HCT116 (cell line): ENCODE results near the gene SLC35F3.

Experiments
- ELF1 ChIP-seq: IDR thresholded peaks from 2 replicates; pipeline ENCODE4 v1.6.1; 2012; ENCODE audit warnings: low read depth, borderline replicate concordance
- EZH2 ChIP-seq: fragments of 200-600 bp; sonication (generic); IDR thresholded peaks from 2 replicates; pipeline ENCODE4 v1.6.1; 2017; ENCODE audit warnings: antibody characterized with exemption, mixed run types
- POLR2A ChIP-seq: IDR thresholded peaks from 2 replicates; pipeline ENCODE4 v1.7.0; 2011; ENCODE audit warnings: borderline replicate concordance; ENCODE audit not compliant: insufficient read depth, insufficient read length; ENCODE audit errors: extremely low read depth
- RAD21 ChIP-seq: IDR thresholded peaks from 2 replicates; pipeline ENCODE4 v1.6.1; 2012; ENCODE audit warnings: low read depth, mild to moderate bottlenecking
- SIN3A ChIP-seq: IDR thresholded peaks from 2 replicates; pipeline ENCODE4 v1.6.1; 2012; ENCODE audit warnings: low read depth
- TCF7L2 ChIP-seq: IDR thresholded peaks from 2 replicates; pipeline ENCODE4 v1.7.0; 2011; ENCODE audit warnings: borderline replicate concordance, inconsistent platforms; ENCODE audit not compliant: insufficient read depth, insufficient read length; ENCODE audit errors: extremely low read depth
- TF ChIP-seq, protein P1 (sequence below): IDR thresholded peaks from 2 replicates; pipeline ENCODE4 v1.6.1; 2012
- TF ChIP-seq, protein P2 (sequence below): IDR thresholded peaks from 2 replicates; pipeline ENCODE4 v1.6.1; 2011; ENCODE audit warnings: mild to moderate bottlenecking, low read length, moderate library complexity; ENCODE audit not compliant: insufficient replicate concordance; ENCODE audit errors: extremely low read depth
- TF ChIP-seq, protein P3 (sequence below), 3 experiments: fragments of 200-600 bp in 1 of 3; sonication (generic) in 1 of 3; IDR thresholded peaks in 2 of 3; conservative IDR thresholded peaks in 1 of 3; 2 replicates each; pipeline ENCODE4 v1.5.1; 2012 to 2017; ENCODE audit warnings: low read depth in 2 of 3, low read length in 2 of 3, antibody characterized with exemption in 1 of 3, borderline replicate concordance in 1 of 3, control low read depth in 1 of 3, mild to moderate bottlenecking in 1 of 3, mixed read lengths in 1 of 3, mixed run types in 1 of 3, moderate library complexity in 1 of 3; ENCODE audit not compliant: insufficient read depth in 1 of 3
- TF ChIP-seq, protein P4 (sequence below): IDR thresholded peaks from 2 replicates; pipeline ENCODE4 v1.6.1; 2012
- TF ChIP-seq, protein P5 (sequence below): IDR thresholded peaks from 2 replicates; pipeline ENCODE4 v1.6.1; 2012; ENCODE audit warnings: low read depth

DNA sequence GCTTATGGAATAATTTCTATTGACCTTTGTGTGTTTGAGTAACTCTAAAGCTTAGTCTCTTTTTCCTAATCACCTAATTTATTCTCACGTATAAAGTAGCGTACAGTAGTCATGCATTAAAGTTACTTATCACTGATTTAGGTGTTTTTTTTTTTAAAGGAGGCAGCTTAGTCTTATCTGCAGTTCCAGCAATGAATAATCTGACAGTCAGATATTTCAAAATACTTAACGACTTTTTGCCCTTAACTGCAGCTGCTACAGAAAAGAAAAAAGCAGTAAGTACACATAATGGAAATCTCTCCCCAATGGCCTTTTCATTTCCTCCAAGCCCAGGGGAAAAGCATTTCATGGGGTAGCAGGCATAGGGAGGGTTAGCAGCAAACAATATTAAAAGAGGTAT, 54.6 kb downstream of the SLC35F3 start:
- TF ChIP-seq, protein P1, sequence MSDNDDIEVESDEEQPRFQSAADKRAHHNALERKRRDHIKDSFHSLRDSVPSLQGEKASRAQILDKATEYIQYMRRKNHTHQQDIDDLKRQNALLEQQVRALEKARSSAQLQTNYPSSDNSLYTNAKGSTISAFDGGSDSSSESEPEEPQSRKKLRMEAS = no peak
- TF ChIP-seq, protein P2, sequence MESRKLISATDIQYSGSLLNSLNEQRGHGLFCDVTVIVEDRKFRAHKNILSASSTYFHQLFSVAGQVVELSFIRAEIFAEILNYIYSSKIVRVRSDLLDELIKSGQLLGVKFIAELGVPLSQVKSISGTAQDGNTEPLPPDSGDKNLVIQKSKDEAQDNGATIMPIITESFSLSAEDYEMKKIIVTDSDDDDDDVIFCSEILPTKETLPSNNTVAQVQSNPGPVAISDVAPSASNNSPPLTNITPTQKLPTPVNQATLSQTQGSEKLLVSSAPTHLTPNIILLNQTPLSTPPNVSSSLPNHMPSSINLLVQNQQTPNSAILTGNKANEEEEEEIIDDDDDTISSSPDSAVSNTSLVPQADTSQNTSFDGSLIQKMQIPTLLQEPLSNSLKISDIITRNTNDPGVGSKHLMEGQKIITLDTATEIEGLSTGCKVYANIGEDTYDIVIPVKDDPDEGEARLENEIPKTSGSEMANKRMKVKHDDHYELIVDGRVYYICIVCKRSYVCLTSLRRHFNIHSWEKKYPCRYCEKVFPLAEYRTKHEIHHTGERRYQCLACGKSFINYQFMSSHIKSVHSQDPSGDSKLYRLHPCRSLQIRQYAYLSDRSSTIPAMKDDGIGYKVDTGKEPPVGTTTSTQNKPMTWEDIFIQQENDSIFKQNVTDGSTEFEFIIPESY = no peak
- TF ChIP-seq, protein P3, sequence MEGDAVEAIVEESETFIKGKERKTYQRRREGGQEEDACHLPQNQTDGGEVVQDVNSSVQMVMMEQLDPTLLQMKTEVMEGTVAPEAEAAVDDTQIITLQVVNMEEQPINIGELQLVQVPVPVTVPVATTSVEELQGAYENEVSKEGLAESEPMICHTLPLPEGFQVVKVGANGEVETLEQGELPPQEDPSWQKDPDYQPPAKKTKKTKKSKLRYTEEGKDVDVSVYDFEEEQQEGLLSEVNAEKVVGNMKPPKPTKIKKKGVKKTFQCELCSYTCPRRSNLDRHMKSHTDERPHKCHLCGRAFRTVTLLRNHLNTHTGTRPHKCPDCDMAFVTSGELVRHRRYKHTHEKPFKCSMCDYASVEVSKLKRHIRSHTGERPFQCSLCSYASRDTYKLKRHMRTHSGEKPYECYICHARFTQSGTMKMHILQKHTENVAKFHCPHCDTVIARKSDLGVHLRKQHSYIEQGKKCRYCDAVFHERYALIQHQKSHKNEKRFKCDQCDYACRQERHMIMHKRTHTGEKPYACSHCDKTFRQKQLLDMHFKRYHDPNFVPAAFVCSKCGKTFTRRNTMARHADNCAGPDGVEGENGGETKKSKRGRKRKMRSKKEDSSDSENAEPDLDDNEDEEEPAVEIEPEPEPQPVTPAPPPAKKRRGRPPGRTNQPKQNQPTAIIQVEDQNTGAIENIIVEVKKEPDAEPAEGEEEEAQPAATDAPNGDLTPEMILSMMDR (IDR thresholded peaks at IDR 0.05 in 2 of 3, conservative IDR thresholded peaks at IDR 0.05 in 1 of 3; ENCODE audit: borderline replicate concordance in 1 of 3, insufficient read depth in 1 of 3, low read depth in 2 of 3, low read length in 2 of 3) = no peak
- no peak for TF ChIP-seq POLR2A
- TF ChIP-seq, protein P4, sequence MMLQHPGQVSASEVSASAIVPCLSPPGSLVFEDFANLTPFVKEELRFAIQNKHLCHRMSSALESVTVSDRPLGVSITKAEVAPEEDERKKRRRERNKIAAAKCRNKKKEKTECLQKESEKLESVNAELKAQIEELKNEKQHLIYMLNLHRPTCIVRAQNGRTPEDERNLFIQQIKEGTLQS = no peak
- no peak for TF ChIP-seq ELF1
- TF ChIP-seq TCF7L2 = no peak
- TF ChIP-seq EZH2 = no peak
- no peak for TF ChIP-seq RAD21
- no peak for TF ChIP-seq SIN3A
- TF ChIP-seq, protein P5, sequence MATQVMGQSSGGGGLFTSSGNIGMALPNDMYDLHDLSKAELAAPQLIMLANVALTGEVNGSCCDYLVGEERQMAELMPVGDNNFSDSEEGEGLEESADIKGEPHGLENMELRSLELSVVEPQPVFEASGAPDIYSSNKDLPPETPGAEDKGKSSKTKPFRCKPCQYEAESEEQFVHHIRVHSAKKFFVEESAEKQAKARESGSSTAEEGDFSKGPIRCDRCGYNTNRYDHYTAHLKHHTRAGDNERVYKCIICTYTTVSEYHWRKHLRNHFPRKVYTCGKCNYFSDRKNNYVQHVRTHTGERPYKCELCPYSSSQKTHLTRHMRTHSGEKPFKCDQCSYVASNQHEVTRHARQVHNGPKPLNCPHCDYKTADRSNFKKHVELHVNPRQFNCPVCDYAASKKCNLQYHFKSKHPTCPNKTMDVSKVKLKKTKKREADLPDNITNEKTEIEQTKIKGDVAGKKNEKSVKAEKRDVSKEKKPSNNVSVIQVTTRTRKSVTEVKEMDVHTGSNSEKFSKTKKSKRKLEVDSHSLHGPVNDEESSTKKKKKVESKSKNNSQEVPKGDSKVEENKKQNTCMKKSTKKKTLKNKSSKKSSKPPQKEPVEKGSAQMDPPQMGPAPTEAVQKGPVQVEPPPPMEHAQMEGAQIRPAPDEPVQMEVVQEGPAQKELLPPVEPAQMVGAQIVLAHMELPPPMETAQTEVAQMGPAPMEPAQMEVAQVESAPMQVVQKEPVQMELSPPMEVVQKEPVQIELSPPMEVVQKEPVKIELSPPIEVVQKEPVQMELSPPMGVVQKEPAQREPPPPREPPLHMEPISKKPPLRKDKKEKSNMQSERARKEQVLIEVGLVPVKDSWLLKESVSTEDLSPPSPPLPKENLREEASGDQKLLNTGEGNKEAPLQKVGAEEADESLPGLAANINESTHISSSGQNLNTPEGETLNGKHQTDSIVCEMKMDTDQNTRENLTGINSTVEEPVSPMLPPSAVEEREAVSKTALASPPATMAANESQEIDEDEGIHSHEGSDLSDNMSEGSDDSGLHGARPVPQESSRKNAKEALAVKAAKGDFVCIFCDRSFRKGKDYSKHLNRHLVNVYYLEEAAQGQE = no peak
